ENCODE data around the gene TRIM62. TPM values are rescaled to one million over a fixed set of nuclear protein-coding genes. Genes with fewer than 3 reads are reported as not detected.

Gene TRIM62
- total RNA-seq, 1 experiment from 2014 or later: 5.3 TPM

DNA sequence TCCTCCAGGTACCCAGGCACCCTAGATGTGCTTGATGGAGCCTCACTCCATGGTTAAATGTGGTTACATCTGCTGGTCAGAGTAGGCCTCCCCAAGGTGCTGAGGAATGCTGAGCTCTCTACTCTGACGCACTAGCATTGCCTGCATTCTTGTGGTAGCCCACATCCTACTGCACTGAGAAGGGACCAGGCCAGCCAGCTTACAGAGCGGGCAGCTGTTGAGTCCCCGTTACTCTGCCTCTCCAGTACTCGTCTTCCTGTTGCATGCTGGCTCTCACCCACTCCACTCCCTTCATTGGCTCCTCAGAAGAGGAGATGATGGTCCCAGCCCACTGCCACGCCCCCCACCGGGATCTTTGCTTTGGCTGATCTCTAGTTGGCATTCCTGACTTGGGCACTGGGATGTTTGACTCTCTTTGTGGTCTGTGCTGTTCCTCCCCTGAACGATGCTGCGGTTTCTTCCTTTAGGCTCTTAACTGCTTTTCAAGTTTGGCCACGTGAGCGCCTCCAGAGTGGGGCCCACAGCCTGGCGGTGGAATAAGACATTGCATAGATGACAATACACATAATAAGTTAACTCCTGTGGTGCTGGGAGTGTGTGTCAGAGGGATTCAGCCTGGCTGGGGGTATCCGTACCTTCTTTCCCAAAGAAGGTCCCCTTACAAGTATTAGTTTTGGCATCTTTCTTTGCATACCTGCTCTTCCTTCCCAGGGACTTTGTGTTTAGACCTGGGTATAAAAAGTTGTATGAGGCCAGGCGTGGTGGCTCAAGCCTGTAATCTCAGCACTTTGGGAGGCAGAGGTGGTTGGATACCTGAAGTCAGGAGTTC lies 82.3 kb downstream of the TRIM62 start:
- peak; percentile 76 for DNase-seq (ENCODE audit: low spot score)

DNA sequence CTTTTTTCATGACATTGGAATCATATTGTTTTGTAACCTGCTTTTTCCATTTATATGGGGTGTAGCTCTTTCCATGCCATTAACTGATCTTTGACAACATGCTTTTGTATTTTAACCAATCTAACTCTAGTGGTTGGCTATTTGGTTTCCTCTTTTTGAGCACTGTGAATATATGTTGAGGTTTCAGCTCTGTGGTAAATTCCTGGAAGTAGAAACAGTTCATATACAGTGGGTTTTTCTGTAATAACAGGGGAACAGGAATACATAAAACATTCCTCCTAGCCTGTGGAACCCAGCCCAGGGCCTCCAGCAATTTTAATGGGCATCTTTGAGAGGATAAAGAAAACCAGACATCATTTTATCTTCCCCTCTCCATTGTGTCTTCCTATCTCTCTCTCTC lies 83.5 kb downstream of the TRIM62 start:
- no peak for DNase-seq (ENCODE audit: low spot score)

DNA sequence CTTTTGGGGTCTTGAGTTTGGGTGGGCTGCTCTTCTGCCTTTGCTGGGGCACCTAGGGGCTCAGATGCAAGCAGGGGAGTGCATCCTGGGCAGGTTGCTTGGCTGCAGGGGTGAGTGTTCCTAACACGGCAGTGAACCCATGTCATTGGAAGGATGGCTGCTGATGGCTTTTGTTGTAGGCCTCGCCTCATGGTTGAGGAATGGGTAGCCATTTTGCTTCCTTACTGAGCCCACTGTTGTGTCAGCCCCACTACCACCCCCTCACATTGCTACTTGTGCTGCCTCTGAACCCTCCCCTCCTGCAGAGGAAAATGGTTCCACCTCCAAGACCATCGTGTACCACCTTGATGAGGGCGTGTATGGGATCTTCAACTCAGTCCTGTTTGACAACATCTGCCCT lies 84.1 kb downstream of the TRIM62 start:
- DNase-seq (ENCODE audit: low spot score): no peak

DNA sequence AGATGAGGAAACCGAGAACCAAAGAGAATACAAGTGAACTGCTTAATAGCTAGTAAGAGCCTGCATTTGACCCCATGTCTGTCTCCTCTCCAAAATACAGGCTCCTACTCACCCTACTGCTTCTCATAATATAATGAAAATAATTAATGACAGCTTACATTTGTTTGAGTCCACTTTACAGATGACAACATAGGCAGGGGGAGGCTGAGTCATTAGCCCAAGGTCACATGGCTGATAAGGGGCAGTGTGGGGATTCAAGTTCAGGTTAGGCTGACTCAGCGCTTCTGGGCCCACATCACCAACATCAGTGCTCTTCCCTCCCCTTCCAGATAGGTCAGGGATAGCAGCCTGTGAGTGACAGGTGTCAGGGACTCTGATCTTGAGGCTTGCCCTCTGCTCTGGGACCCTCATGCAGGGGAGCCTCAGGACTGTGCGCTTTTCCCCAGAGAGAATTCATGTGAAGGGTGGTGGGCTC lies 84.7 kb downstream of the TRIM62 start:
- DNase-seq (ENCODE audit: low spot score): no peak

DNA sequence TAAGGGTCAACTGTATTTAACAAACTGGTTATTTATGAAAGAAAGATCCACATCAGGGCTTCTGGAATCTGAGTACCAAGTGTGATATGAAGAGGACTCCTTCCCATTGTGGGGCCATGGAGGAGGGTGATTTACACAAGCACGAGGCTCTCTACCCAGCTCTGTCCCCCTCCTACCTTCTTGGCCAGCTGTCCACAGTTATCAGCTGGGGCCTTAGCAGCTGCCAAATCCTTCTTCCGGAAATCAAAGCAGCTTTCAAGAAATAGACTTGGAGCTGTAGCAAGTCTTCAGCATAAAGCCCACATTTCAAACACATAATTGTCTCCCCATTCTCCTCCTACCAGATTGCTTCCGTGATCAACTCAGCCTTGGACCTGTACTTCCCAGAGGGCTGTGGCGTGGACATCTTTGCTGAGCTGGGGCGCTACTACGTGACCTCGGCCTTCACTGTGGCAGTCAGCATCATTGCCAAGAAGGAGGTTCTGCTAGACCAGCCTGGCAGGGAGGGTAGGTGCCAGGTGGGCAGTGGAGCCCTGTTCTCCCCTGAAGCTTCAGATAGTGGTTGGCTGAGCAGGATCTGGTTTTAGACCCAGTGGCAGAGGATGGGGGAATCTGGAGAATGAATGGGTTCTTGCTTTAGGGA lies 85.4 kb downstream of the TRIM62 start:
- DNase-seq (ENCODE audit: low spot score): no peak

Other genes starting within 250 kb of the TRIM62 start
- gene RNF19B, start 217.2 kb downstream of the TRIM62 start, total RNA-seq (2014; rRNA removed; shearing (Covaris generic)): 15.8 and 19.2 TPM in 2 replicates
- gene AK2, start 145.2 kb downstream of the TRIM62 start, total RNA-seq (2014; rRNA removed; shearing (Covaris generic)): 204 and 223 TPM in 2 replicates
- 0.13 TPM in 1 of 2 replicates, not detected in the other for gene AZIN2, start 100.9 kb downstream of the TRIM62 start, total RNA-seq (2014; rRNA removed; shearing (Covaris generic))
- 1.2 and 1.3 TPM in 2 replicates for gene ZNF362, start 74.4 kb upstream of the TRIM62 start, total RNA-seq (2014; rRNA removed; shearing (Covaris generic))
- gene A3GALT2, start 139.1 kb upstream of the TRIM62 start, total RNA-seq (2014; rRNA removed; shearing (Covaris generic)): 0.10 and 1.0 TPM in 2 replicates
- gene PHC2, start 249.1 kb upstream of the TRIM62 start, total RNA-seq (2014; rRNA removed; shearing (Covaris generic)): 148 and 166 TPM in 2 replicates